PC-9 (cell line): ENCODE measurements around the gene CBX2.

Experiments
- CTCF ChIP-seq: fragments of 200-600 bp; sonication (generic); conservative IDR thresholded peaks from 2 replicates; pipeline ENCODE4 v1.6.1; 2017; ENCODE audit warnings: mixed run types, antibody characterized with exemption, mild to moderate bottlenecking, moderate library complexity
- EZH2 ChIP-seq: fragments of 200-600 bp; sonication (generic); IDR thresholded peaks from 2 replicates; pipeline ENCODE4 v1.8.0; 2017; ENCODE audit warnings: antibody characterized with exemption, low read depth

- TF ChIP-seq CTCF = no peak
- TF ChIP-seq EZH2 = no peak
Measured at GRCh38 chr17:79803421-79803996, 25.6 kb downstream of the CBX2 start.
